Activated CD4-positive, alpha-beta T cell treated with anti-CD3 and anti-CD28 coated beads, Interleukin-2, amount 50 U/mL, for 4 hours (primary cell): ENCODE measurements around the gene CABP5.

Source experiments
- DNase-seq, 2 experiments: peaks; one replicate each; pipeline ENCODE4 v3.0.0-alpha.2; 2020

The CABP5 gene

GRCh38 chr19:48029431-48029830 is 14.4 kb downstream of the CABP5 start:
- DNase-seq: no peak

- DNase-seq: no peak
Measured at GRCh38 chr19:48025480-48025879, 18.4 kb downstream of the CABP5 start.

- no peak for DNase-seq
Measured at GRCh38 chr19:48023518-48023917, 20.4 kb downstream of the CABP5 start.

- DNase-seq: no peak
Measured at GRCh38 chr19:48023011-48023410, 20.9 kb downstream of the CABP5 start.

- DNase-seq: no peak
Measured at GRCh38 chr19:48020686-48021085, 23.2 kb downstream of the CABP5 start.

GRCh38 chr19:48010932-48011758 is 32.7 kb downstream of the CABP5 start:
- DNase-seq: no peak

- no peak for DNase-seq
Measured at GRCh38 chr19:48006762-48007161, 37.1 kb downstream of the CABP5 start.

- DNase-seq: no peak
Measured at GRCh38 chr19:48004236-48004635, 39.6 kb downstream of the CABP5 start.

- DNase-seq: no peak
Measured at GRCh38 chr19:48000846-48001245, 43.0 kb downstream of the CABP5 start.

GRCh38 chr19:47998800-47999199 is 45.1 kb downstream of the CABP5 start:
- DNase-seq: no peak

GRCh38 chr19:47996230-47996727 is 47.6 kb downstream of the CABP5 start:
- DNase-seq: no peak

GRCh38 chr19:47994209-47994802 is 49.6 kb downstream of the CABP5 start, which contains the start of gene ELSPBP1:
Gene ELSPBP1 (plus strand): TSS chr19:47994632. CDS start chr19:48008668, 14,036 bp downstream.
- no peak for DNase-seq

GRCh38 chr19:47992070-47992469 is 51.8 kb downstream of the CABP5 start, which contains the start of gene BSPH1:
Gene BSPH1 (minus strand): TSS chr19:47992170. CDS start chr19:47992081, 89 bp downstream.
- no peak for DNase-seq

GRCh38 chr19:47991191-47991808 is 52.6 kb downstream of the CABP5 start:
- DNase-seq: no peak
